ENCODE results near the gene LEAP2.

LEAP2 gene

DNA sequence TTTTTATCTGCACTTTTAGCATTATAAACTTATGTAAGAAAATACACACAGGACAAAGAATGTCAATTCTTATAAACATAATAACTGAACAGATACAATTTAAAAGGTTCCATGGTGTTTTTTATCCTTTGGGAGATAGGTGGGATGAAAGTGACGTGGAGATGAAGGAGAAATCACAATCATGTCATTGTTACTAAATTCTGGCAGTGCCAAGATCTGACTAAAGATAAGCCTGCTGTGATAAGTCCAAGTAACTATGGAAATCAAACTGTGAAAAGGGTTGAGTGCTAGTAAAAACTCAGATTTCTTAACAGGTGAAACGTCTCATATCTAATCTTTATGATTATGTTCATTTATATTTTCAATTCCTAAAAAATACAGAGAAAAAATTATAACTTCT lies 11.1 kb downstream of the LEAP2 start:
- no peak for DNase-seq

DNA sequence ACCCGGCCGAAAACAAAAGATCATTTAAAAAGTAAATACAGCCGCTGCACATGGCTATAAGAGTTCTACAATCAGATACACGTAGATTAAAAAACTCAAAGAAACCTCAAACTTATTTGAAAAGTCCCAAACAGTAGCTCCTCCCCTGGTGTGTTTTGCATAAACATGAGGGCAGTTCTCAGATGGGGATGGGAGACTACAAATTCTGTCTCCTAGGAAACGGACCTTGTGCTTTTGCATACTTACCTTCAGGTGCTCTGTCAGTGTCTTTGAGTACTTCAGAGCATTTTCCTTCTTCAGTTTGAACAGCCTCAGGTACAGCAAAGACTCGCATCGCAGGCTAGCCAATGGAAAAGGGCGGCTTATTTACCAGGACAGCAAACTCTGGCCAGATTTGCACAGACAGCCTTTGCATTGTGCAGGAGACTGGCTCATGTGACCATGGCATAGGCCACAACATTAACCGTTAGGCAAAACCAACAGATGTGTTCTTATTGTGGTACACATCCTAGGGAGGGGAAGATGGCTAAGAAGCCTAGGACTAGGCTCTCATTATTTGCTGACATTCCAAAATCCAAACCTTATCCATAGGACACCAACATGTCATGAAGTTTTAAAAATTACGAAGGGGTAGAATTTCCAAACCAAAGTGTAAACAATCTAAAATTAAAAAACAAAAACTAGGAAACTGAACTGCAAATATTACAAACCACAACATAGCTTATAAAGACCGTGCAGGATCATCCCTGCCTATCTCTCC lies 12.8 kb downstream of the LEAP2 start:
- DNase-seq: no peak

- DNase-seq: no peak
These were observed 13.8 kb downstream of the LEAP2 start for GRCh38 chr5:132887283-132887682.

DNA sequence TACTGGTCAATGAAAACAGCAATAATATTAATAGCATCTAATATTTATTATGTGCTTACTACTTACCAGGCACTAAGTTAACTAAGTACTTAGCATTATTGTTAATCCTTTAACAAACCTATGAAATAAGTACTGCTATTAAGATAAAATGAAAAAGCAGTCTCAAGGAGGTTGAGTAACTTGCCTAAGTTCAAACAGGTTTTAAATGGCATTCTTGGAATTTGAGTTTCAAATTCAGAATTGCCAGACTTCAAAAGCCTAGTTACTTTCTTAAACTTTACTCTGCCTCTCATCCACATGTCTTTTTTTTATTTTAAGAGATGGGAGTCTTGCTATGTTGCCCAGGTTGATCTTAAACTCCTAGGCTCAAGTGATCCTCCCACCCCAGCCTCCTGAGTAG lies 16.0 kb downstream of the LEAP2 start:
- no peak for DNase-seq

DNA sequence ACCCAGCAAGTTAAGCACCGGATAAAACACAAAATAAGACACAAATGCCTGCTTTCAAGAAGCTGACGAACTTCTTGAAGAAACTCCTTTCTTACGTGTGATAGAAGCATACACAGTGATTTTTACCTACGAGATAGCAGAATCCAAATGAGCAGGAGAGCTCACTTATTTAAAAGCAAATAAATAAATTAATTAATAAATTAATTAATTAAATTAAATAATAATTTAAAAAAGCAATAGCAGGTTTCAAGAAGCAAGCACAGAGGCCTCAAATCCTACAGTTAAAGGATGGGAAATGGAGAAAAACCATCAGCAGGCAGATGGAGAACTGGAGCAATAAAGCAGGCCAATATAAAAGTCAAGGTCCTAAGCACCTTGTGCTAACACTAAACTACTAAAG lies 17.3 kb downstream of the LEAP2 start:
- DNase-seq: no peak

- no peak for DNase-seq
These were observed 22.3 kb downstream of the LEAP2 start for GRCh38 chr5:132895719-132896305.

GRCh38 chr5:132896685-132897084 lies 23.2 kb downstream of the LEAP2 start:
- DNase-seq: no peak

DNA sequence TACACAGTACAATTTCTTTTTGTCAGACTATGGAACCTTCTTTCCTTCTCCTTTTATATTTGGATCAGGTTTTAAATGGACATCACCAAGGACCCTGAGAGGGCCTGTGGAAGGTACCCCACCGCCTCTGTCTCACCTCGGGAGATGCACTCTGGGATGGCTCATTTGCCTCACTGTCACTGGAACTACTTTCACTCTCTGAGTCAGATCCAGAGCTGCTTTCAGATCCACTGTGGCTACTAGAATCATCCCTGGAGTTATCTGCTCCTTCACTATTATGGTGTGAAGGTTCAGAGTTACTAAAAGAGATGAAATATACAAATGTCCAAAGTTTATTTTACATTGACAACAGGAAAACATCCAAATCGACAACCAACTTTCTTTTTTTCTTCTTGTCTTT lies 24.6 kb downstream of the LEAP2 start:
- DNase-seq: no peak

- no peak for DNase-seq
These were observed 27.6 kb downstream of the LEAP2 start for GRCh38 chr5:132901036-132901435.

GRCh38 chr5:132901730-132902129 lies 28.3 kb downstream of the LEAP2 start:
- no peak for DNase-seq

- no peak for DNase-seq
These were observed 32.5 kb downstream of the LEAP2 start for GRCh38 chr5:132905938-132906337.

DNA sequence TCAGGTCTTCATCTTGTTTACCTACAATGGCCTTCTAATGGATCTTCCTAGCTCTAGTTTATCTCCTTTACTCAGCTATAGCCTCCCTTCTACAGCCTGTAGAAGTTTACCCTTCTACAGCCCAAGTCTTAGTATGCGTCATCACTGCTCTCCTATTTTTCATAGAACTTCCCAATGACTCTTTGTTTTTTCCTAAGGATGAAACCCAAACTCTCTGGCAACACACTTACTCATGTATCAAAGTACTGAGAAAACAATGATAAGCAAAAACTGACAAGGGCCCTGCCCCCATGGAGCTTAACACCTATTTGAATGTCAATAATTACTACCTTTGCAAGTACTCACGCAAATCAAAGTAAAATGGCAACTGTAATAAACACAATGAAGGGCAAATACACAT lies 33.7 kb downstream of the LEAP2 start:
- no peak for DNase-seq

- no peak for DNase-seq
These were observed 36.2 kb downstream of the LEAP2 start for GRCh38 chr5:132909702-132910101.

DNA sequence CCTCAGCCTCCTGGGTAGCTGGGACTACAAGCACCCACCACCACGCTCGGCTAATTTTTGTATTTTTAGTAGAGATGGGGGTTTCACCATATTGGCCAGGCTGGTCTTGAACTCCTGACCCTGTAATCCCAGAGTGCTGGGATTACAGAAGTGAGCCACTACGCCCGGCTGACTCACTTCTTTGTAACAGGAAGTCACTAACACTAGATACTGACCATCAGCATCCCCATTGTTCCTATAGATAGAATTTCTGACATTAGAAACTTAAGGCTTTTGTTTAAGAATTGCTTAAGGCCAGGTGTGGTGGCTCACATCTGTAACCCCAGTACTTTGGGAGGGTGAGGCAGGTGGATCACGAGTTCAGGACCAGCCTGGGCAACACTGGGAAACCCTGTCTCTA lies 42.2 kb downstream of the LEAP2 start:
- no peak for DNase-seq

DNA sequence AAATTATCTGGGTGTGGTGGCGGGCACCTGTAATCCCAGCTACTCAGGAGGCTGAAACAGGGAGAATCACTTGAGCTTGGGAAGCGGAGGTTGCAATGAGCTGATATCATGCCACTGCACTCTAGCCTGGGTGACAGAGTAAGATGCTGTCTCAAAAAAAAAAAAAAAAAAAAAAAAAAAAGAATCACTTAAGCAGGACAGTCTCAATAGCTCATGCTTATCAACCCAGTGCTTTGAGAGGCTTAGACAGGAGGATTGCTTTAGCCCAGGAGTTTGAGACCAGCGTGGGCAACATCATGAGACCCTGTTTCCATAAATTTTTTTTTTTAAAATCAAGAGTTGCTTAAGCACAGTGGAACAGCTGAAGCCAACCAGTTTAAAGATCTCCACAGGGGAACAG lies 42.6 kb downstream of the LEAP2 start:
- no peak for DNase-seq

Measured in NCI-H1436 treated with DMSO at 0.1 percent for 48 hours (cell line).